Hepatocyte (in vitro differentiated cells): Measurements from ENCODE around the gene MND1. TPM values are rescaled to one million over a fixed set of nuclear protein-coding genes. Genes with fewer than 3 reads are reported as not detected.

Experiments used
- DNase-seq: peaks from one replicate; pipeline ENCODE4 v3.0.0-alpha.2; 2016; ENCODE audit warnings: low spot score
- H2AFZ ChIP-seq: fragments of 200-600 bp; sonication (generic); 2 replicates; pipeline ENCODE4 v1.6.0; 2016; ENCODE audit warnings: antibody characterized with exemption, mild to moderate bottlenecking
- H3K27ac ChIP-seq: fragments of 200-600 bp; sonication (generic); 2 replicates; pipeline ENCODE4 v1.5.1; 2016; ENCODE audit warnings: mild to moderate bottlenecking
- H3K27me3 ChIP-seq: fragments of 200-600 bp; sonication (generic); 2 replicates; pipeline ENCODE4 v1.6.1; 2016
- H3K36me3 ChIP-seq: fragments of 200-600 bp; sonication (generic); replicated peaks from 2 replicates; pipeline ENCODE4 v1.5.1; 2016; ENCODE audit warnings: low read depth; ENCODE audit not compliant: insufficient read depth
- H3K4me1 ChIP-seq: fragments of 200-600 bp; sonication (generic); 2 replicates; pipeline ENCODE4 v1.5.1; 2016; ENCODE audit warnings: mild to moderate bottlenecking, moderate library complexity; ENCODE audit not compliant: insufficient read depth
- H3K4me2 ChIP-seq: fragments of 200-600 bp; sonication (generic); 2 replicates; pipeline ENCODE4 v1.6.0; 2016
- H3K4me3 ChIP-seq: fragments of 200-600 bp; sonication (generic); 2 replicates; pipeline ENCODE4 v1.5.1; 2016; ENCODE audit warnings: mild to moderate bottlenecking
- H3K79me2 ChIP-seq: fragments of 200-600 bp; sonication (generic); 2 replicates; pipeline ENCODE4 v1.6.0; 2017; ENCODE audit warnings: mild to moderate bottlenecking
- H3K9me2 ChIP-seq: fragments of 200-600 bp; sonication (generic); replicated peaks from 2 replicates; pipeline ENCODE4 v1.6.0; 2017; ENCODE audit warnings: mild to moderate bottlenecking; ENCODE audit not compliant: insufficient read depth
- H3K9me3 ChIP-seq: fragments of 200-600 bp; sonication (generic); 2 replicates; pipeline ENCODE4 v1.5.1; 2016; ENCODE audit warnings: low read depth, mild to moderate bottlenecking
- H4K20me1 ChIP-seq: fragments of 200-600 bp; sonication (generic); 2 replicates; pipeline ENCODE4 v1.6.0; 2016; ENCODE audit warnings: mild to moderate bottlenecking; ENCODE audit not compliant: insufficient read depth, poor library complexity, severe bottlenecking
- CTCF ChIP-seq: fragments of 200-600 bp; sonication (generic); IDR thresholded peaks from 2 replicates; pipeline ENCODE4 v1.5.1; 2016; ENCODE audit warnings: antibody characterized with exemption, mild to moderate bottlenecking; ENCODE audit not compliant: poor library complexity
- EZH2 ChIP-seq: fragments of 200-600 bp; sonication (generic); IDR thresholded peaks from 2 replicates; pipeline ENCODE4 v1.6.1; 2016; ENCODE audit warnings: antibody characterized with exemption, mild to moderate bottlenecking, borderline replicate concordance
- EZH2phosphoT487 ChIP-seq: fragments of 200-600 bp; sonication (generic); IDR thresholded peaks from one replicate; pipeline ENCODE4 v1.6.1; 2018; ENCODE audit warnings: antibody characterized with exemption, mild to moderate bottlenecking, low read depth, moderate library complexity; ENCODE audit not compliant: unreplicated experiment, severe bottlenecking
- WGBS: methylation state at CpG from one replicate; pipeline ENCODE4 v1.1.6; 2016; ENCODE audit warnings: low lambda C conversion rate; ENCODE audit errors: missing lambda C conversion rate; 5-methylcytosine and 5-hydroxymethylcytosine counted together
- polyA plus RNA-seq: library from polyadenylated mRNA; unstranded; fragments of >200 nt; fragmentation: Nextera tagmentation; extraction: Ambion mirVana; gene quantifications from 2 replicates; pipeline ENCODE4 v1.2.1, GENCODE V29; 2016
- total RNA-seq: library from RNA; depleted of rRNA; stranded (reverse); fragments of >200 nt; gene quantifications from 2 replicates; pipeline ENCODE4 v1.2.3, GENCODE V29; 2014

Gene MND1
- total and polyA plus RNA-seq, 2 experiments from 2014 or later, result 2.2 to 4.3 TPM

DNA sequence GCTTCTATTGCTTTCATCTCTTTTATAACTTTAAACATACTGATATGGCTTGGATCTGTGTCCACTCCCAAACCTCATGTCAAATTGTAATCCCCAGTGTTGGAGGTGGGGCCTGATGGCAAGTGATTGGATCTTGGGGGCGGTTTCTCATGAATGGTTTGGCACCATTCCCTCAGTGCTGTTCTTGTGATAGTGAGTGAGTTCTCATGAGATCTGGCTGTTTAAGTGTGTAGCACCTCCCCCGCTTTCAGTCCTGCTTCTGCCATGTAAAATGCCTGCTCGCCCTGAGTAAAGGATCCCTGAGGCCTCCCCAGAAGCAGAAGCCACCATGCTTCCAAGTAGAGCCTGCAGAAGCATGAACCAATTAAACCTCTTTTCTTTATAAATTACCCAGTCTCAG lies 17.7 kb downstream of the MND1 start:
- Histone ChIP-seq H4K20me1 (no peaks in the 10 kb centered on the region), H3K4me3 (no peak overlapping the region), H3K79me2 (no peaks in the 10 kb centered on the region), H3K9me3 (no peaks in the 10 kb centered on the region), H3K9me2 (no peaks in the 10 kb centered on the region), H3K27ac (no peak overlapping the region), H3K4me2 (no peak overlapping the region), H3K36me3 (no peaks in the 10 kb centered on the region), H3K4me1 (no peaks in the 10 kb centered on the region), H3K27me3 (no peaks in the 10 kb centered on the region), H2AFZ (no peak overlapping the region)
- TF ChIP-seq EZH2phosphoT487 (no peak), EZH2 (no peak), CTCF (no peak)
- WGBS, result 85% methylated on average over 3 of the region's 3 CpGs
- DNase-seq, result peak; percentile 5

- H2AFZ ChIP-seq, result no peak overlapping the region
- H3K4me3 ChIP-seq, result no peak overlapping the region
- H3K36me3 ChIP-seq, result no peaks in the 10 kb centered on the region
- no peaks in the 10 kb centered on the region for H3K4me1 ChIP-seq
- H3K9me3 ChIP-seq, result no peaks in the 10 kb centered on the region
- H3K79me2 ChIP-seq, result no peaks in the 10 kb centered on the region
- WGBS, result 100% methylated on average over 4 of the region's 4 CpGs
- H3K27ac ChIP-seq, result no peak overlapping the region
- no peak for TF ChIP-seq EZH2phosphoT487
- no peak for TF ChIP-seq EZH2
- TF ChIP-seq CTCF, result no peak
- no peak for DNase-seq
- no peaks in the 10 kb centered on the region for H3K9me2 ChIP-seq
- no peaks in the 10 kb centered on the region for H3K27me3 ChIP-seq
- no peak overlapping the region for H3K4me2 ChIP-seq
- no peaks in the 10 kb centered on the region for H4K20me1 ChIP-seq
Measured at GRCh38 chr4:153364061-153364460, 19.6 kb downstream of the MND1 start.

GRCh38 chr4:153365003-153365402 lies 20.5 kb downstream of the MND1 start:
- no peak for DNase-seq
- H2AFZ ChIP-seq, result no peak overlapping the region
- H3K9me3 ChIP-seq, result no peaks in the 10 kb centered on the region
- no peak overlapping the region for H3K4me3 ChIP-seq
- H3K27me3 ChIP-seq, result no peaks in the 10 kb centered on the region
- no peaks in the 10 kb centered on the region for H3K79me2 ChIP-seq
- no peak overlapping the region for H3K4me2 ChIP-seq
- no peaks in the 10 kb centered on the region for H4K20me1 ChIP-seq
- no peak overlapping the region for H3K27ac ChIP-seq
- H3K4me1 ChIP-seq, result no peaks in the 10 kb centered on the region
- no peaks in the 10 kb centered on the region for H3K9me2 ChIP-seq
- H3K36me3 ChIP-seq, result no peaks in the 10 kb centered on the region
- WGBS, result 100% methylated on average over 2 of the region's 2 CpGs
- TF ChIP-seq CTCF (no peak), EZH2 (no peak), EZH2phosphoT487 (no peak)

DNA sequence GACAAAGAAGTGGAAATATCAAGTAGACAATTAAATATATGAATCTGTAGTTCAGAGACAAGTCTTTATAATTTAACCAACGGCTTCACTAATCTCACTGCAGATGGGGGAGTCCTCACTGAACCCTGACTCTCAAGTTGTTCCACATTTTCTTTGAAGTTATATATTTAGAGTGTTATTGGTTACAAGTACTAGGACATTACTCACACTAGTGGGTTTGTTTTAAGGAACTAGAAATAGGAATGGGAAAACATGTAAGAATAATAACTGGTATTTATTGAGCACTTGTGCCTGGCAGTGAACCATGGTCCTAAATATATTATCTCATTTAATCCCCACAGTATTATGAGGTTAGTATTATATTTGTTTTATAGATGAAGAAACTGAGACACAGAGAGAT lies 22.0 kb downstream of the MND1 start:
- Histone ChIP-seq H3K9me3 (no peaks in the 10 kb centered on the region), H3K79me2 (no peaks in the 10 kb centered on the region), H3K36me3 (no peaks in the 10 kb centered on the region), H3K9me2 (no peaks in the 10 kb centered on the region), H3K27ac (no peak overlapping the region), H3K4me3 (no peak overlapping the region), H3K4me1 (no peaks in the 10 kb centered on the region), H4K20me1 (no peaks in the 10 kb centered on the region), H2AFZ (no peak overlapping the region), H3K4me2 (no peak overlapping the region), H3K27me3 (no peaks in the 10 kb centered on the region)
- TF ChIP-seq EZH2, result no peak
- 97% methylated on average over 1 of the region's 1 CpG for WGBS
- DNase-seq, result no peak
